Stimulated activated naive B cell treated with anti-CD40 and anti-IgM and Interleukin-4, amounts not matched to agents 10 μg/mL and 1 μg/mL and 100 μg/mL, for 72 hours (primary cell): ENCODE results near the gene ANO9.
"Not testable (repeated sequence)": the region's sequence is repeated elsewhere in the genome, so short reads cannot be mapped to it uniquely, and the experiment has no call there.

Experiments
- ATAC-seq, 2 donors: fragments of 150-1000 bp; cut with Tn5 transposase; replicated peaks; 2 replicates each; pipeline ENCODE4 v1.10.0; 2021; ENCODE audit warnings: moderate library complexity in 1 of 2
- DNase-seq: peaks from one replicate; pipeline ENCODE4 v3.0.0; 2021
- H3K27ac Mint-ChIP-seq: one replicate; pipeline ENCODE4 v1.8.0; 2022; ENCODE audit warnings: mild to moderate bottlenecking, mixed read lengths
- H3K27me3 Mint-ChIP-seq, 2 donors: one replicate each; pipeline ENCODE4 v1.8.0; 2022; ENCODE audit warnings: mixed read lengths in 2 of 2
- H3K36me3 Mint-ChIP-seq, 2 donors: one replicate each; pipeline ENCODE4 v1.8.0; 2022; ENCODE audit warnings: mixed read lengths in 2 of 2, mild to moderate bottlenecking in 1 of 2
- H3K4me1 Mint-ChIP-seq, 2 donors: one replicate each; pipeline ENCODE4 v1.8.0; 2022; ENCODE audit warnings: mixed read lengths in 2 of 2, mild to moderate bottlenecking in 1 of 2
- H3K4me3 Mint-ChIP-seq, 2 donors: one replicate each; pipeline ENCODE4 v1.8.0; 2022; ENCODE audit warnings: mild to moderate bottlenecking in 2 of 2, mixed read lengths in 2 of 2, moderate library complexity in 1 of 2
- H3K9me3 Mint-ChIP-seq, 2 donors: one replicate each; pipeline ENCODE4 v1.8.0; 2022; ENCODE audit warnings: mixed read lengths in 2 of 2, mild to moderate bottlenecking in 1 of 2

Gene ANO9

DNA sequence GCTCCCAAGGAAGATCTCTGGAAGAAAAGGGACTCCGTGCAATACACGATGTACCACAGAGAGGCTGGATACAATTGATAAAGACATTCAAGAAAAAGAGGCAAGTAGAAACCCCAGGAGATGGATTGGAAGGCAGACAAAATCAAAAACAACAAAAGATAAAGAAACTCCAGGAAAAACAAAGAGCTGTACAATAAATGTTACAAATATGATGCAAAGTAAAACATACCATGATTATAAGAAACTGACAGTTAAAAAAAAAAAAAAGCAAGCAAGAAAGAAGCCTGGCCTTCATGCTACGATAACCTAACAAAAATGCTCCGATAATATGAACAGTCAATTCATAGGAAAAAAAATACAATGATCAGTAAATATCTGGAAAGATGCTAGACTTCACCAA is 16.5 kb downstream of the ANO9 start:
- H3K27me3 Mint-ChIP-seq: peaks cover 5 to 12% of the 10 kb centered on the region in 2 donors
- H3K36me3 Mint-ChIP-seq: peaks cover 18 to 29% of the 10 kb centered on the region in 2 donors
- peaks cover 6 to 7% of the 10 kb centered on the region in 2 donors for H3K9me3 Mint-ChIP-seq
- DNase-seq: no peak
- H3K4me1 Mint-ChIP-seq: no peaks in the 10 kb centered on the region
- no peak overlapping the region for H3K4me3 Mint-ChIP-seq
- no peak for ATAC-seq
- no peak overlapping the region for H3K27ac Mint-ChIP-seq

DNA sequence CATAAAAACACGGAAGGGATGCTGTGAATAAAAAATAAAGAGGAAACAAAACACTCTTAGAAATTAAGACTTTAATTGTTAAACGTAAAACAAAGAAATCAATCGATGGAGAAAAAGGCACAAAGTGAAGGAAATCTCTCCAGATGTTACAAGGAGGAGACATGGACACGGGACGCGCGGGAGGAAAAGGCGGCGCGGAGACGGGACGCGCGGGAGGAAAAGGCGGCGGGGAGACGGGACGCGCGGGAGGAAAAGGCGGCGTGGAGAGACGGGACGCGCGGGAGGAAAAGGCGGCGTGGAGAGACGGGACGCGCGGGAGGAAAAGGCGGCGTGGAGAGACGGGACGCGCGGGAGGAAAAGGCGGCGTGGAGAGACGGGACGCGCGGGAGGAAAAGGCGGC is 17.0 kb downstream of the ANO9 start:
- H3K27me3 Mint-ChIP-seq: peaks cover 5 to 12% of the 10 kb centered on the region in 2 donors
- not testable (repeated sequence) for H3K4me1 Mint-ChIP-seq

DNA sequence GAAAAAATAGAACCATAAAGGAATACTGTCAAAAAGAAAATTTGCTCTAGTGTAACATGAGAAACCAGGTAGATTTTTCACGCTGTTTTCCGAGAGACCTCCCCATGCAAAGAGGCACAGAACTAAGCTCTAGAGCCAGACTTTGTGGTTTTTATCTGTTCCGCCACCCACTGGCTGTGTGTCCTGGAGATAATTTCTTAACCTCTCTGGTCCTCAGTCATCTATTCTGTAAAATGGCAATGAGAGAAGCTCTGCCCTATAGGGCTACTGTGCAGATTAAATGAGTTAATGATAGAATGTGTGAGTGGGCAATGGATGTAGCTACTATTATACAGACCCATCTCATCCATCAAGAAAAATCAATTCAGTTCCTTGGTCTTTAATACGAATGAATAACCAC is 17.6 kb downstream of the ANO9 start:
- Mint-ChIP-seq H3K27me3 (peaks cover 5 to 12% of the 10 kb centered on the region in 2 donors), H3K27ac (no peak overlapping the region), H3K9me3 (peaks cover 6 to 7% of the 10 kb centered on the region in 2 donors), H3K36me3 (peaks cover 14 to 26% of the 10 kb centered on the region in 2 donors), H3K4me1 (no peaks in the 10 kb centered on the region), H3K4me3 (no peak overlapping the region)
- ATAC-seq (no peak), DNase-seq (no peak)

More for the DNA sequence above, 17.0 kb downstream of the ANO9 start:
- H3K4me3 Mint-ChIP-seq, DNase-seq, H3K9me3 Mint-ChIP-seq, ATAC-seq, H3K27ac Mint-ChIP-seq: not testable (repeated sequence)
- peaks cover 18 to 29% of the 10 kb centered on the region in 2 donors for H3K36me3 Mint-ChIP-seq

DNA sequence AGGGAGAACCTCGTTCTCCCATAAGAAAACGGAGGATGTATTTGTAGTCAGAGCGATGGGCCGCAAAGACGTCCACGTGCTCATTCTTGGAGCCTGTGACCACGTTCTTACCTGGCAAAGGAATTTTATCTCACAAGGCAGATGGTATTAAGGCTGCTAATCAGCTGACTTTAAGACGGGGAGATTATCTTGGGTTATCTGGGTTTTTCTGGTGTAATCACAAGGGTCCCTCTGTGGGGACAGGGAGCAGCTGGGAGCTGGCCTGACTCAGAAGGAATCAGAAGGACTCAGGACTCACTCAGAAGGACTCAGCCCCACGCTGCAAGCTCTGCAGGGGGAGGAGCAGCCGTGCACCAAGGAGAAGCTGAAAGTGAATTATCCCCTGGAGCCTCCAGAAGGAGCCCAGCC is 19.6 kb downstream of the ANO9 start:
- Mint-ChIP-seq H3K4me1 (peaks cover 3 to 5% of the 10 kb centered on the region in 2 donors), H3K4me3 (no peak overlapping the region), H3K36me3 (peaks cover 8 to 16% of the 10 kb centered on the region in 2 donors), H3K27me3 (peaks cover 5 to 28% of the 10 kb centered on the region in 2 donors), H3K27ac (no peak overlapping the region), H3K9me3 (peaks cover 6 to 7% of the 10 kb centered on the region in 2 donors)
- ATAC-seq: no peak
- DNase-seq: no peak

DNA sequence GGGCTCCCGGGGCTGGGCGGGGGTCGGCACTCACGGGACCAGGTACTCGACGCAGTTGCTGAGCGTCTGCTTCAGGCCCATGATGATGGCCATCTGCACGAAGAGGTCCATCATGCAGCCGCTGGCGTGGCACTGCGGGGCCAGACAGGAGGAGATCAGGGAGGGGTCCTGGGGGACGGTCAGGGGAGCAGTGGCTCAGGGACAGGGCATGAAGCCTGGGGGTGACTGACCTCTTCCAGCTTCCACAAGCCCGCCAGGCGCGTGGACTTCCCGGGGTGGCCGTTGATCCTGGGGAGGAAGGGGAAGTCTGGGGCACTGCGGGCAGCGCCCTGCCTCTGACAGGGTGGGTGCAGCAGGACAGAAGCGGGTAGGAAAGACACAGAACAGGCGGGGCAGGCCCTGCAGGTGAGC is 20.9 kb downstream of the ANO9 start:
- Mint-ChIP-seq H3K4me1 (peaks cover 8 to 10% of the 10 kb centered on the region in 2 donors), H3K27ac (no peak overlapping the region), H3K36me3 (peaks cover 8 to 16% of the 10 kb centered on the region in 2 donors), H3K9me3 (peaks cover 6 to 7% of the 10 kb centered on the region in 2 donors), H3K4me3 (no peak overlapping the region), H3K27me3 (peaks cover 5 to 28% of the 10 kb centered on the region in 2 donors)
- ATAC-seq (no peak), DNase-seq (no peak)

DNA sequence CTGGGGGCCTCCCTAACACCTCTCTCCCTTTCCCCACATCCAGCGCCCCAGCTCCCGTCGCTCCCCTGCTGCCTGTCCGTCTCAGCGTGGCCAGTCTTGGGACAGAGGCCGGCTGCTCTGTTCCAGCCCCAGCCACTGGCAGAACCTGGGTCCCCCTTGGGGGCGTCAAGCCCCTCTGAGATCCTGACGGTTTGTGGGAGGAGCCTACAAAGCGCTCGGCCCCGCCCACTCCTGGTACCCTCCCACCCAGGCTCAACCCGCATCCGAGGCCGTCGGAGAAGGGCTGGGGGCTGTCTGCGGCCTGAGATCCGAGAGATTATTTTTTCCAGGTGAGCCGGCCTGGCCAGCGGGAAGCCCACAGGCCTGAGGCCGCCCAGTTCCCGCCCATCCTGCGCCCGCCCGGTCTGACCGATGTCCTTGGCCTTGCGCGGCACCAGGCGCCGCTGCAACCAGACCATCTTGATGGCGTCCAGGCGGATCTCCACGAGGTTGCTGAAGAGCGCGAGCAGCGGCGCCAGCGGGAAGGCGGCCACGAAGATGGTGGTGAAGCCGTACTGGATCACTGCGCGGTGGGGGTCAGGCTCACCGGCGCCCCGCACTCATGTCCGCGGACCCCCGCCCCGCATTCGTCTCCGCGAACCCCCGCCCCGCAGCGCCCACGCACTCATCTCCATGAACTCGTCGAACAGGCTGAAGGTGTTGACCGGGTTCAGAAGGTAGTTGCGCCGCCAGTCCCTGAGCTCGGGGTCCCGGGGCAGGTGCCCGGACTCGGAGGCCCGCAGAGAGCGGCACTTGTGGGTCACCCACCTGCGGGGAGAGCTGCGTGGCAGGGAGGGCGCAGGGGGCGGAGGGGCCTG is 21.5 kb downstream of the ANO9 start:
- H3K4me3 Mint-ChIP-seq: no peak overlapping the region
- H3K9me3 Mint-ChIP-seq: peaks cover 6% of the 10 kb centered on the region in 2 donors
- peaks cover 11 to 17% of the 10 kb centered on the region in 2 donors for H3K4me1 Mint-ChIP-seq
- peaks cover 5 to 27% of the 10 kb centered on the region in 2 donors for H3K27me3 Mint-ChIP-seq
- no peak overlapping the region for H3K27ac Mint-ChIP-seq
- H3K36me3 Mint-ChIP-seq: peaks cover 8 to 14% of the 10 kb centered on the region in 2 donors
- no peak for DNase-seq
- ATAC-seq: no peak

DNA sequence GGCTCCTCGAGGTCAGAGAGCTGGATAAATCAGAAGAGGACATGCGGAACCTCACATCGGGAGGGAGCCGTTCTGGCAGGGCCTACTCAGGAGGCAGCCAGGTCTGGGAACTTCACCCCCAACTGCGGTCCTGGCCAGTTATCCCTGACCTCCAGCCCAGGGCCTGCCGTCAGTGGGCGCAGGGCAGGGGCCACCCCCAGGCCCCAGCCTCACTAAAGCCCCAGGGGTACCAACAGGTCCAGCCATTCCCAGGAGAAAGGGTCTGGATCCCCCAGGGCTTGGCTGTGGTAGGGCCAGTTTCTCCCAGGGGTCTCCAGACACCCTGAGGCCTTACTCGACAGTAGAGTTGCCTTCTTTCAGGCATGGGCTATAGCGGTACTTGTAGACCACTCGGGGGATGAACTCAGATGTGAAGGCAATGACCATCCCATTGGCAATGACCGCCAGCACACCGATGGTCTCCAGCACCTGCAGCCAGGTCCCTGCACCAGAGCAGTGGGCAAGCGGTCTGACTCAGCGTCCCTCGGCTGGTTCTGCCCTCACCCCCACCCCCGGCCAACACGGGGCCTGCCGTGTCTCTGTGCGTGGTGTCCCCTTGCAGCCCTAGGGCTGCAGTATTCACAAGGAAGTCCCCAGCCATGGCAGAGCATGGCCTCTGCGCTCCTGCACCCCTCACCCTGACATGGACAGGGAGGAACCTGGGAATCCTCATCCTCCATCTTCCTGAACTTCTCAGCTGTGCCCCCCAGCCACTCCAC is 22.4 kb downstream of the ANO9 start:
- H3K36me3 Mint-ChIP-seq: peaks cover 2 to 6% of the 10 kb centered on the region in 2 donors
- ATAC-seq: no peak
- no peak overlapping the region for H3K4me3 Mint-ChIP-seq
- H3K4me1 Mint-ChIP-seq: peaks cover 20 to 25% of the 10 kb centered on the region in 2 donors
- no peak for DNase-seq
- H3K27ac Mint-ChIP-seq: no peak overlapping the region
- peaks cover 2 to 18% of the 10 kb centered on the region in 2 donors for H3K27me3 Mint-ChIP-seq
- H3K9me3 Mint-ChIP-seq: peaks cover under 1 to 2% of the 10 kb centered on the region in 2 donors

DNA sequence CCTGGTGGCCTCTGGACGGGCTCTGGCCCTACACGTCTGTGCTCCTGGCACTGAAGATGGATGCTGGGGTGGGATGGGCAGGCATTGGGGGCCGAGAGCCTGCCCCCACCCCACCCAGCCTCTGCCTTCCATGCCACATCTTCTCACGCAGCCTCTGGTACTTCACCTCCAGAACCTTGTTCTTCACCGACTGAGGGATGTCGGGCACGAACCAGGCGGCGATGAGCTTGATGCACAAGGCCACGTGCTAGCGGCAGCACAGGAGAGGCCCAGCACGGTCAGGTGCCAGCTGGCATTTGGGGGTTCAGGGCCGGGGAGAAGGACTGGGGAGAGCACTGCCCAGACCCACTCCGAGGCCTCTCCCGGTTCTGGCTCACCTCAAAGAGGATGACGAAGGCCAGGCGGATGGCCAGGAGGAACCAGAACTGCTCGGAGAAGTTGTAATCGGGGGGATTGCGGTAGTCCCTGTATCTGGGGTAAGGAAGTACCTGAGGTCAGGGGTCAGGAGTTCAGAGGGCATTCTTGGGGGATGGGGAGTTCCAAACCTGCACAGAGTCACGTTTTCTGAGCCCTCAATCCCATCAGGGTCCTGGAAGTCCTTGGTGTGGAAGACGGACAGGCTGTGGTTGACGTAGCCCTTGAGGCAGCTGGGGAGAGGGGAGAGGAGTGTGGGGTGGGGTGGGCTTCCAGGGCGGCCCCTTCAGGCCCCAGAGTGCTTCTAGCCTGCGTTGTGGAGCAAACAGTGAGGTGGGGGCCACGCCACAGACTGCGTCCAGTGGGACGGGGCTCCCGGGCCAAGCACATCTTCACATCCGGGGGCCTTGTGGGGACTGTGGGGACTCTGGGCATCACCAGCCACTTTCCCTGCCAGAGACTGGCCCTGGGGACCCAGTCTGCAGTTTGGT is 23.2 kb downstream of the ANO9 start:
- DNase-seq (no peak), ATAC-seq (no peak)
- Mint-ChIP-seq H3K4me1 (peaks cover 22 to 31% of the 10 kb centered on the region in 2 donors), H3K27ac (no peak overlapping the region), H3K27me3 (peaks cover 0 to 16% of the 10 kb centered on the region in 2 donors), H3K9me3 (no peaks in the 10 kb centered on the region), H3K36me3 (no peaks in the 10 kb centered on the region), H3K4me3 (no peak overlapping the region)

DNA sequence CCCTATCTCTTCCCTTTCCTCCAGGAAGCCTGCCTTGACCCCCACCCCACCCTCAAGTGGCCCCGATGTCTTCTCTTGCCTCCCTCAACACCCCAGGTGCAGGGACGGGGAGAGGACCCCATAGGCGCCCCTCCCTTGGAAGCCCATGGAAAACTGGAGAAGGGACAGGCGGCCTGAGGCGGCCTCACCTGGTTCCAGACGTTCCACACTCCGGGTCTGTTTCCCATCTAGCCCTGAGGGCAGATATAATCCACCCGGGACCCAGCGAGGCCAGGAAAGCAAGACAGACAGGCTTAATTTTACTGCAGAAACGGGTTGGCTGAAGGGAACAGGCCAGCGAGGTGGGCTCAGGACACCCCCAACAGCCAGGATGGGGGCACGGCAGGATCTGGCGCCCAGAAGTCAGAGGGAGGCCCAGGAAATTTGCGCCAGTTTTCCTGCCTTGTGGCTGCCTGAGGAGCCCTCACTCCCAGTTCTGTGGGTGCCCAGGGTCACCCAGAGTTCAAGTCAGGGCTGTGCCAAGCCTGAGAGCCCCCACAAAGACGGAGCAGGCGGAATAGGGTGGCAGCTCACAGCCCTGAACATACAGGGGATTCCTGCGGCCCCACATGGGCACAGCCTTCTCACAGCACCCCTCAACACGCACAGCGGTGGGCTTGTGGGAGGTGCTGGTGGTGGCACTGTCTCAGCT is 24.0 kb downstream of the ANO9 start:
- ATAC-seq (no peak), DNase-seq (no peak)
- Mint-ChIP-seq H3K4me3 (peak overlapping the region; percentile 66 to 69), H3K9me3 (no peaks in the 10 kb centered on the region), H3K27me3 (peaks cover 0 to 16% of the 10 kb centered on the region in 2 donors), H3K4me1 (peaks cover 27 to 36% of the 10 kb centered on the region in 2 donors), H3K27ac (no peak overlapping the region), H3K36me3 (no peaks in the 10 kb centered on the region)

DNA sequence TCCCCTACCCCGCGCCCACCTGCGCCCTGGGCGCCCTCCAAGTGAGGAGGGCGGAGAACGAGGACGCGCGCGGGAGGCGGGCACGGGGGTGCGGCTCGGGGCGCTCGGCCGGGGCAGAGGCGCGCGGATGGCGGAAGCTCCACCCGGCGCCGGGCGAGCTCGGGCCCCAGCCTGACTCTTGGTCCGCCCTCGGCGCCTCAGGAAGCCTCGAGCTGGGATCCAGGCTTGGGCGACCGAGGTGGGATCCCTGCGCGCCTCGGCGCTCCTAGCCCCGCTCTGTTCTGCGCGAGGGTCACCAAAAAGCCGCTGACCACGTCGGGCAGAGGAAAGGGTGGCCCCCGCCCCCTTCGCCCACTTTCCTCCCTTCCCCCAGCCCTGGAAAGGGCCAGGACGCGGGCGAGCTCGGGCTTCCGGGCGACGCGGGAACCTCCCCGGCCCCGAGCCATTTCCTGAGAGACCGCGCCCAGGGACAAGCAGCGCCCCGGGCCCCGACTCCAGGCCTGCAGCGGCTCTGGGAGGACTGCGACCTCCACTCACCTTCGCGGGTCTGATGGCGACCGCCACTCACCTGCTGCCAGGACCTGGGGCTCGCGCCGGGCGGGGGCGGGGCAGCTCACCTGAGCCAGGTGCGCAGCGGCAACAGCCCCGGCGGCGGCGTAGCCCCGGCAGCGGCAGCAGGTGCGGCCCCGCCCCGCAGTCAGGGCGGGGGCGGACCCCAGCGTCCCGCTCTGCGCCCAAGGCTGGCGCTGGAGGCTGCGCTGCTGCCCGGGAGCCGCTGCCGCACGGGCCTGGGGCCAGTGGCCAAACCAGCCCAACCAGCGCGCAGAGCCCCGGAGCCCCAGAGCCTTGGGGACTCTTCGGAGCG is 24.8 kb downstream of the ANO9 start:
- Mint-ChIP-seq H3K36me3 (no peaks in the 10 kb centered on the region), H3K4me3 (peak overlapping the region; percentile 36 to 75), H3K9me3 (no peaks in the 10 kb centered on the region), H3K27me3 (peaks cover 0 to 16% of the 10 kb centered on the region in 2 donors), H3K4me1 (peaks cover 27 to 36% of the 10 kb centered on the region in 2 donors), H3K27ac (no peak overlapping the region)
- DNase-seq: no peak
- peak; percentile 45 to 51 for ATAC-seq

DNA sequence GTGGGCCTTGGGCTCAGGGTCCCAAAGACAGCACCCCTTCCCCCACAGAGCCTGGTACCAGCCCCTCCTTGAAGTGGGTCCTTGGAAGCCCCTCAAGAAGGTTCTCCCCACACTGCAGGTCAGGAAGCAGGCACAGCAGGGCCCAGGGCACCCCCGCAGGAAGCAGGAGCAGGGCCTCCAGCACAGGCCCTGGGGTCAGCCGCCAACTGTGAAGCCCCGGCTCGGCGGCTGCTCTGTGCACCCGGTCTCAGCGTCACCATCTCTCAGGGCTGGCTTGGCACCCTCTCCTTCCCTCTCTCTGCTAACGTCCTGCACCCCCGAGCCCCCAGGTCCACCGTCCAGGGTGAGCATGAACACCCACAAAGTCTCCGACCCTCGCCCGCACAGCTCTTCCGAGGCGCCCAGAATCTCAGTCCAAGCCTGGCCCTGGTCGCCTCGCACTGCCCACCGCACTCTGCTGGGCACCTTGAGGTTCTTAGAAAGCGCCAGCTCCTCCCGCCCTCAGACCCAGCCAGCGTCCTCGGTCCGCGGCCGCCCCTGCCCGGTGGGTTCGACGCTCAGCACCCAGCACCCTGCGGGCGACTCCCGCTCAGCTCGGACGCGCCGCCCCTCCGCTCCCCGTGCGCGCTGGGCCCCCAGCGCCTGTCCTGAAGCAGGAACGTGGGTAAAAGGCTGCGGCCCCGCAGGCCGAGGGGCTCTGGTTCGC is 25.6 kb downstream of the ANO9 start:
- peaks cover 0 to 16% of the 10 kb centered on the region in 2 donors for H3K27me3 Mint-ChIP-seq
- ATAC-seq (peak; percentile 2 to 6), DNase-seq (no peak)
- H3K36me3 Mint-ChIP-seq: no peaks in the 10 kb centered on the region
- peak overlapping the region; percentile 42 for H3K27ac Mint-ChIP-seq
- H3K9me3 Mint-ChIP-seq: no peaks in the 10 kb centered on the region
- H3K4me3 Mint-ChIP-seq: peak overlapping the region; percentile 30 to 54
- H3K4me1 Mint-ChIP-seq: peaks cover 27 to 36% of the 10 kb centered on the region in 2 donors

DNA sequence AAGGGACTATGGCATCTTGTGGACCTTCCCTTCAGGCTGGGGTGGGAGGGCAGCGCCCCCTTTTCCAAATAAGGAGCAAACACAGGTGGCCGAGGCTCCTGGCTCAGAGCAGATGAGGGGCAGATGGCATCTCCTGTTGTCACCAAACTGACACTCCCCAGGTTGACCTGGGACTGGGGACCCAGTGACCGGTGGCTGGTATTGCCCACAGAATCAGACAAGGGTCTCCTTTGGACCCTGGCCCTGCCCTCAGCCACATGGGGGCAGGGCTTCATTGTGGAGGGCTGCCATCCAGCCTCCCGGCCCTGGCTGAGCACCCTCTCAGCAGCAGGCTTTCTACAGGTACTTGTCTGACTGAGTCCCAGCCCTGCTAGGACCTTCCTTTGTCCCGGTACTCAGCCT is 26.2 kb downstream of the ANO9 start:
- H3K27ac Mint-ChIP-seq: peak overlapping the region; percentile 42
- no peaks in the 10 kb centered on the region for H3K9me3 Mint-ChIP-seq
- peak overlapping the region in 1 of 2 donors; percentile 67 for H3K4me3 Mint-ChIP-seq
- H3K4me1 Mint-ChIP-seq: peaks cover 27 to 36% of the 10 kb centered on the region in 2 donors
- DNase-seq (no peak), ATAC-seq (no peak)
- H3K27me3 Mint-ChIP-seq: peaks cover 0 to 16% of the 10 kb centered on the region in 2 donors
- H3K36me3 Mint-ChIP-seq: no peaks in the 10 kb centered on the region
